ENCODE data around the gene EEIG1.

The EEIG1 gene

GRCh38 chr9:127945338-127945737 lies 35.5 kb downstream of the EEIG1 start:
- H4K91ac ChIP-seq (ENCODE audit: low read depth, low read length, poor library complexity): no peak overlapping the region
- H2AFZ ChIP-seq (ENCODE audit: low read length): no peak overlapping the region
- no peak for DNase-seq (ENCODE audit: low spot score)
- no peak overlapping the region for H2BK15ac ChIP-seq (ENCODE audit: low read length)
- H3K4me1 ChIP-seq (ENCODE audit: control insufficient read depth in 2 of 2, insufficient read depth in 1 of 2, low read depth in 1 of 2, low read length in 2 of 2): peaks cover 6 to 17% of the 10 kb centered on the region in 2 donors
- WGBS, 2 donors (ENCODE audit: extremely low coverage in 2 of 2, insufficient read length in 2 of 2, insufficient replicate concordance in 1 of 2): no CpG with 5 or more reads among the region's 24 CpGs
- no peak overlapping the region for H3K27ac ChIP-seq (replicated peaks; ENCODE audit: low read length)
- H2BK12ac ChIP-seq (ENCODE audit: low read length): no peak overlapping the region
- no peak overlapping the region for H3K9ac ChIP-seq (ENCODE audit: low read depth, low read length, poor library complexity)
- no peak overlapping the region for H3K23ac ChIP-seq (ENCODE audit: low read depth, low read length, poor library complexity)
- H3K4me3 ChIP-seq (ENCODE audit: low read length in 2 of 2): no peak overlapping the region
- no peak overlapping the region for H2BK120ac ChIP-seq (ENCODE audit: low read depth, low read length)
- H2BK5ac ChIP-seq (ENCODE audit: low read length): no peak overlapping the region
- H3K9me3 ChIP-seq (replicated peaks in 1 of 2; ENCODE audit: control insufficient read depth in 2 of 2, insufficient read depth in 1 of 2, low read depth in 1 of 2, low read length in 2 of 2): no peaks in the 10 kb centered on the region
- no peak overlapping the region for H2AK5ac ChIP-seq (ENCODE audit: low read depth, low read length)
- no peak overlapping the region for H3K4ac ChIP-seq (ENCODE audit: low read length)
- H3K79me1 ChIP-seq (ENCODE audit: low read depth, low read length): peaks cover 5% of the 10 kb centered on the region
- H4K8ac ChIP-seq (ENCODE audit: low read depth, low read length): no peak overlapping the region
- no peak overlapping the region for H3K14ac ChIP-seq (ENCODE audit: low read length)
- H3K18ac ChIP-seq (ENCODE audit: low read length): no peak overlapping the region
- peaks cover 28 to 64% of the 10 kb centered on the region in 2 donors for H3K36me3 ChIP-seq (replicated peaks in 1 of 2; ENCODE audit: control insufficient read depth in 2 of 2, insufficient read depth in 2 of 2, low read length in 2 of 2)
- no peak overlapping the region for H3K4me2 ChIP-seq (ENCODE audit: insufficient read depth, low read length, poor library complexity, severe bottlenecking)
- H3K27me3 ChIP-seq (ENCODE audit: control insufficient read depth in 3 of 3, insufficient read depth in 3 of 3, low read depth in 1 of 3, low read length in 3 of 3): no peaks in the 10 kb centered on the region

DNA sequence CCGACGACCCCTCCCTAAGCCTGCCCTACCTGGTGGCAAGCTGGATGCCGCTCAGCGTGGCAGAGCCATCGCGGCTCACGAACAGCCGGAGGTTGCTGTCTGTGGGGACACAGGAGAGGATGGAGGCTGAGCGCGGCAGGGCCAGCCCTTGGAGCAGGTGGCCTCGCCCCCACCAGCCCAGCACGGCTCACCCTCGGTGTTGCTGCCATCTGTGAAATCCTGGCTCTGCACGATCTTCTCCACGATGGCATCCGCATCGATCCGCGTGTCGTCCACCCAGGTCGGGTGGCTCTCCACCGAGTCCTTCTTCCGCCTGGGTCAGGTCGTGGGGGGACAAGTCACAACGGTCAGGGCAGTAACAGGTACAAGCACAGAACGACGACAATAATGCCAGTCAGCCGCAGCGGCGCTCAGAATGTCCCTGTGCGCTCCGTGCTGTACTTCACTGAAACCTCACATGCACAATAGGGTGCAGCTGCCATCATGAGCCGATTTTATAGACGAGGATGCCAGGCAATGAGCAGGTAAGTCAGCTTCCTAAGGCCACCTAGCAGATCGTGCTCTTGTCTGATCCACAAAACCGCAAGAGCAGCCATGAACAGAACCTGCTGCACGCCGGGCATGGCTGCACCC lies 36.1 kb downstream of the EEIG1 start:
- no CpG with 5 or more reads among the region's 38 CpGs for WGBS, 2 donors (ENCODE audit: extremely low coverage in 2 of 2, insufficient read length in 2 of 2, insufficient replicate concordance in 1 of 2)
- Histone ChIP-seq H3K9ac (ENCODE audit: low read depth, low read length, poor library complexity) (no peak overlapping the region), H3K14ac (ENCODE audit: low read length) (no peak overlapping the region), H2AFZ (ENCODE audit: low read length) (no peak overlapping the region), H2BK15ac (ENCODE audit: low read length) (no peak overlapping the region), H3K27ac (replicated peaks; ENCODE audit: low read length) (no peak overlapping the region), H2BK5ac (ENCODE audit: low read length) (no peak overlapping the region), H4K91ac (ENCODE audit: low read depth, low read length, poor library complexity) (no peak overlapping the region), H3K79me1 (ENCODE audit: low read depth, low read length) (peaks cover 3% of the 10 kb centered on the region), H2BK12ac (ENCODE audit: low read length) (no peak overlapping the region), H3K36me3 (replicated peaks in 1 of 2; ENCODE audit: control insufficient read depth in 2 of 2, insufficient read depth in 2 of 2, low read length in 2 of 2) (peaks cover 31 to 64% of the 10 kb centered on the region in 2 donors), H4K8ac (ENCODE audit: low read depth, low read length) (no peak overlapping the region), H3K4ac (ENCODE audit: low read length) (no peak overlapping the region), H3K27me3 (ENCODE audit: control insufficient read depth in 3 of 3, insufficient read depth in 3 of 3, low read depth in 1 of 3, low read length in 3 of 3) (no peaks in the 10 kb centered on the region), H3K9me3 (replicated peaks in 1 of 2; ENCODE audit: control insufficient read depth in 2 of 2, insufficient read depth in 1 of 2, low read depth in 1 of 2, low read length in 2 of 2) (no peaks in the 10 kb centered on the region), H2AK5ac (ENCODE audit: low read depth, low read length) (no peak overlapping the region), H3K4me1 (ENCODE audit: control insufficient read depth in 2 of 2, insufficient read depth in 1 of 2, low read depth in 1 of 2, low read length in 2 of 2) (peaks cover 3 to 11% of the 10 kb centered on the region in 2 donors), H3K4me2 (ENCODE audit: insufficient read depth, low read length, poor library complexity, severe bottlenecking) (no peak overlapping the region), H3K4me3 (ENCODE audit: low read length in 2 of 2) (no peak overlapping the region), H3K23ac (ENCODE audit: low read depth, low read length, poor library complexity) (no peak overlapping the region), H3K18ac (ENCODE audit: low read length) (no peak overlapping the region), H2BK120ac (ENCODE audit: low read depth, low read length) (no peak overlapping the region)
- DNase-seq (ENCODE audit: low spot score): no peak

DNA sequence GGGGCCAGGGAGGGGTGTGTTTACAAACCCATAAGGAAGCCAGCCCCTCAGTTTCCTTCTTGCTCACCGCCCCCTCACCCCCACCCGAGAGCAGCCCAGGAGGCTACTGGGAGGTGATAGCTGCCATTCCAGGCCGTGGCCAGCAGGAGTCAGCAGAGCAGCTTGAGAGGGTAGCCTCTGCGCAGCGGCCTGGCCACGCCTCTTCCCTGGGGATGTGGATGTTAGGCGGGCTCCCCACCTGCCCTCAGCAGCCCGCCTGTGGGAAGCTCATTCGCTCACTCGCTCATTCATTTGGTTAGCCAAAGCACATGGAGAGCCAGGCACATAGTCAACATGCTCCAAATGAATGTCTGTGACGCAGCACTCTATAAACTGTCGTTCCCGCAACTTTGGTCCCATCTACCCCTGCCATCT lies 37.1 kb downstream of the EEIG1 start:
- Histone ChIP-seq H3K9me3 (replicated peaks in 1 of 2; ENCODE audit: control insufficient read depth in 2 of 2, insufficient read depth in 1 of 2, low read depth in 1 of 2, low read length in 2 of 2) (no peaks in the 10 kb centered on the region), H3K14ac (ENCODE audit: low read length) (no peak overlapping the region), H3K36me3 (replicated peaks in 1 of 2; ENCODE audit: control insufficient read depth in 2 of 2, insufficient read depth in 2 of 2, low read length in 2 of 2) (peaks cover 31 to 65% of the 10 kb centered on the region in 2 donors), H2BK15ac (ENCODE audit: low read length) (no peak overlapping the region), H4K8ac (ENCODE audit: low read depth, low read length) (peak overlapping the region; percentile 83), H2BK120ac (ENCODE audit: low read depth, low read length) (no peak overlapping the region), H3K79me1 (ENCODE audit: low read depth, low read length) (peaks cover 2% of the 10 kb centered on the region), H2AK5ac (ENCODE audit: low read depth, low read length) (no peak overlapping the region), H4K91ac (ENCODE audit: low read depth, low read length, poor library complexity) (no peak overlapping the region), H3K27me3 (ENCODE audit: control insufficient read depth in 3 of 3, insufficient read depth in 3 of 3, low read depth in 1 of 3, low read length in 3 of 3) (no peaks in the 10 kb centered on the region), H3K4me2 (ENCODE audit: insufficient read depth, low read length, poor library complexity, severe bottlenecking) (no peak overlapping the region), H3K9ac (ENCODE audit: low read depth, low read length, poor library complexity) (no peak overlapping the region), H3K4ac (ENCODE audit: low read length) (no peak overlapping the region), H2BK5ac (ENCODE audit: low read length) (no peak overlapping the region), H3K4me1 (ENCODE audit: control insufficient read depth in 2 of 2, insufficient read depth in 1 of 2, low read depth in 1 of 2, low read length in 2 of 2) (peaks cover 2 to 9% of the 10 kb centered on the region in 2 donors), H2AFZ (ENCODE audit: low read length) (no peak overlapping the region), H3K18ac (ENCODE audit: low read length) (no peak overlapping the region), H3K27ac (replicated peaks; ENCODE audit: low read length) (no peak overlapping the region), H3K4me3 (ENCODE audit: low read length in 2 of 2) (no peak overlapping the region), H2BK12ac (ENCODE audit: low read length) (no peak overlapping the region), H3K23ac (ENCODE audit: low read depth, low read length, poor library complexity) (peak overlapping the region; percentile 50)
- DNase-seq (ENCODE audit: low spot score): peak; percentile 71
- no CpG with 5 or more reads among the region's 13 CpGs for WGBS, 2 donors (ENCODE audit: extremely low coverage in 2 of 2, insufficient read length in 2 of 2, insufficient replicate concordance in 1 of 2)

DNA sequence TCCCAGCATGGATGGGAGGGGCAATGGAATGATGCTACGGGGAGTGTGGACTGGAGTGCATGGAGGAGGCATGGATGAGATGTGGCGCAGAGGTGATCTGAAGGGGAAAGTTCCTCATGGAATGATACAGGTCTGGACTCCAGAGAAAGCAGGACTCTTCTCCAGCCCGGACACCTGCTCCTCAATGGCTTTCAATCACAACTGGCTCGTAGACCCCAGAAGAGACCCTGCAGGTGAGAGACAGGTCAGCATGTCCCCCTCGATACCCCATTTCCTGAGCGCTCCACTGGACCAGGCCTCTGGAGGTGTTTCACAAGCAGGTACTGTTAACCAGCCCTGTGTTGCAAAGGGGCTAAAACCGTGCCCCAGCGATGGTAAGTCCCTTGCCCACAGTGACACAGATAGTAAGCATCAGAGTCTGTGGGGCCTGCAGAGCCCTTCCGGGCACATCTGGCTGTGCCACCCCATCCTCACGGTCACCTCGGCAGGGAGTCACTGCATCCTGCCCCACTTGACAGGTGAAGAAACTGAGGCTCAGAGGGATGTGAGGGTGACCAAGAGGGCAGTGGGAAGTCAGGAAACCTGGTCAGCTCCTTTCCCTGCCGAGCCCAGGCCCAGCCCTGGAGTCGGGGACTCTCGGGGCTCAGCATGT lies 37.7 kb downstream of the EEIG1 start:
- peaks cover 3 to 9% of the 10 kb centered on the region in 2 donors for H3K4me1 ChIP-seq (ENCODE audit: control insufficient read depth in 2 of 2, insufficient read depth in 1 of 2, low read depth in 1 of 2, low read length in 2 of 2)
- H3K27ac ChIP-seq (replicated peaks; ENCODE audit: low read length): no peak overlapping the region
- H2BK12ac ChIP-seq (ENCODE audit: low read length): no peak overlapping the region
- H2BK5ac ChIP-seq (ENCODE audit: low read length): no peak overlapping the region
- no peak overlapping the region for H4K91ac ChIP-seq (ENCODE audit: low read depth, low read length, poor library complexity)
- no peak overlapping the region for H4K8ac ChIP-seq (ENCODE audit: low read depth, low read length)
- H2BK15ac ChIP-seq (ENCODE audit: low read length): no peak overlapping the region
- H2AFZ ChIP-seq (ENCODE audit: low read length): no peak overlapping the region
- H3K9me3 ChIP-seq (replicated peaks in 1 of 2; ENCODE audit: control insufficient read depth in 2 of 2, insufficient read depth in 1 of 2, low read depth in 1 of 2, low read length in 2 of 2): no peaks in the 10 kb centered on the region
- H3K9ac ChIP-seq (ENCODE audit: low read depth, low read length, poor library complexity): no peak overlapping the region
- peak overlapping the region; percentile 56 for H2AK5ac ChIP-seq (ENCODE audit: low read depth, low read length)
- H3K23ac ChIP-seq (ENCODE audit: low read depth, low read length, poor library complexity): peak overlapping the region; percentile 22
- H3K18ac ChIP-seq (ENCODE audit: low read length): no peak overlapping the region
- H3K79me1 ChIP-seq (ENCODE audit: low read depth, low read length): peaks cover 2% of the 10 kb centered on the region
- no CpG with 5 or more reads among the region's 14 CpGs for WGBS, 2 donors (ENCODE audit: extremely low coverage in 2 of 2, insufficient read length in 2 of 2, insufficient replicate concordance in 1 of 2)
- H3K36me3 ChIP-seq (replicated peaks in 1 of 2; ENCODE audit: control insufficient read depth in 2 of 2, insufficient read depth in 2 of 2, low read length in 2 of 2): peaks cover 30 to 60% of the 10 kb centered on the region in 2 donors
- H3K14ac ChIP-seq (ENCODE audit: low read length): no peak overlapping the region
- no peak for DNase-seq (ENCODE audit: low spot score)
- no peaks in the 10 kb centered on the region for H3K27me3 ChIP-seq (ENCODE audit: control insufficient read depth in 3 of 3, insufficient read depth in 3 of 3, low read depth in 1 of 3, low read length in 3 of 3)
- no peak overlapping the region for H3K4me2 ChIP-seq (ENCODE audit: insufficient read depth, low read length, poor library complexity, severe bottlenecking)
- H3K4me3 ChIP-seq (ENCODE audit: low read length in 2 of 2): no peak overlapping the region
- no peak overlapping the region for H2BK120ac ChIP-seq (ENCODE audit: low read depth, low read length)
- no peak overlapping the region for H3K4ac ChIP-seq (ENCODE audit: low read length)
